GM18526 (cell line): ENCODE measurements around the gene DNAH17.

Experiments
- POLR2A ChIP-seq: IDR thresholded peaks from 3 replicates; pipeline ENCODE4 v1.6.1; 2011; ENCODE audit not compliant: insufficient read length; ENCODE audit errors: extremely low read depth

The DNAH17 gene

DNA sequence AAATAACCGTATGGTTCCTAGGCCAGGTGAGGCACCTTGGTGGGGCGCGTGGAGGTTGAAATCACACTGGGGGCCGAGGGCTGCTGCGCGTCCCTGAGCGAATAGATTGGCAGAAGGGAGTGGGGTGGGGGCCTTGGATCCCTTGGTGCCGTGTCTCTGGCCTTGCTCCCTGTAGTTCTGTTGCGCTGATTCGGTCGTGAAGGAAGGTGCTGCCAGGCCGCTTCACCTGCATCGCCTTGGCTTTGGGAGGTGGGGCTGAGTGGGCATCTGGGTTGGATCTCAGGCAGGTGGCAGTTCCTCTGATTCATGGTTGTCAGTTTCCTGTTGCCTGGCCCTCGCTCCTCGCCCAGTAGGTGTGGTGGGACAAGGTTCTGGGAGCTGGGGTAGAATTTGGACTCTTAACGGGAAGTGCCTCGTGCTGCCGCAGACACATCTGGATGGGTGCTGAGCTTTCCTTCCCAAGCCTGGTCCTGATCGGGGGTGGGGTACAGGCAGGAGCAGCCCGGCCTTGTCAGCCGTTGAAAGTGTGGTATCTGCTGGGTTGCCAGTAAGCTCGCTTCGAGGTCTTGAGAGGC is 168.6 kb downstream of the DNAH17 start:
- no peak for TF ChIP-seq POLR2A

GRCh38 chr17:78407387-78408000 is 169.7 kb downstream of the DNAH17 start:
- TF ChIP-seq POLR2A = no peak

- TF ChIP-seq POLR2A = no peak
Measured at GRCh38 chr17:78406920-78407319, 170.3 kb downstream of the DNAH17 start.

GRCh38 chr17:78406396-78406795 is 170.8 kb downstream of the DNAH17 start:
- TF ChIP-seq POLR2A = no peak

DNA sequence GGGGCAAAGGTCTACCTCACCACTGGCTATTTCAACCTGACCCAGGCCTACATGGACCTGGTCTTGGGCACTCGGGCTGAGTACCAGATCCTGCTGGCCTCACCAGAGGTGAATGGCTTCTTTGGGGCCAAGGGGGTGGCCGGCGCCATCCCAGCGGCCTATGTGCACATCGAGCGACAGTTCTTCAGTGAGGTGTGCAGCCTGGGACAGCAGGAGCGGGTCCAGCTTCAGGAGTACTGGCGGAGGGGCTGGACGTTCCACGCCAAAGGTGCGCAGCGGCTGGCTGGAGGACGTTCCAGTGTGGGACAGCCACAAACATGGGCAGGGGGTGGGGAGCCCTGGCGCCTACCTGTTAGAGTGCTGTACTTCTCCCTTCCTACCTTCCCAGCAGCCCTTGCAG is 173.4 kb downstream of the DNAH17 start:
- TF ChIP-seq POLR2A = no peak

- TF ChIP-seq POLR2A = no peak
Measured at GRCh38 chr17:78401891-78402290, 175.3 kb downstream of the DNAH17 start.

DNA sequence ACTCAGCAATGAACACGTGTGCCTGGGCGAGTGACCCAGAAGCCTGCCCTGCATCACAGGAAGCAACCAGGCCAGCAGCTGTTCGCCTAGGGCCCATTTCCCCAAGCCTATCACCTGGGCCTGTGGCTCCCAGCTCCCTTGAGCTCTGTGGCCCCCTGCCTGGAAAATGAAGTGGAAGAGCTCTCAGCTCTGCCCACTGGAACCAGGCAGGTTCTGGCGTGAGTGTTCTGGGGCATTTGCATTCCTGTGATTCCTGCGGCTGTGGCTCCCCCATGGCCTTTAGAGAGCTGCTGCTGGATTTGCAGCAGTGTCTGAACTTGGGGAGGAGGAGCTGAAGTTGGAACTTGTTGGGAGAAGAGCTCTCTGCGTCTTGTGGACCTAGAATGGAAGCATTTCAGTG is 175.9 kb downstream of the DNAH17 start:
- TF ChIP-seq POLR2A = no peak

DNA sequence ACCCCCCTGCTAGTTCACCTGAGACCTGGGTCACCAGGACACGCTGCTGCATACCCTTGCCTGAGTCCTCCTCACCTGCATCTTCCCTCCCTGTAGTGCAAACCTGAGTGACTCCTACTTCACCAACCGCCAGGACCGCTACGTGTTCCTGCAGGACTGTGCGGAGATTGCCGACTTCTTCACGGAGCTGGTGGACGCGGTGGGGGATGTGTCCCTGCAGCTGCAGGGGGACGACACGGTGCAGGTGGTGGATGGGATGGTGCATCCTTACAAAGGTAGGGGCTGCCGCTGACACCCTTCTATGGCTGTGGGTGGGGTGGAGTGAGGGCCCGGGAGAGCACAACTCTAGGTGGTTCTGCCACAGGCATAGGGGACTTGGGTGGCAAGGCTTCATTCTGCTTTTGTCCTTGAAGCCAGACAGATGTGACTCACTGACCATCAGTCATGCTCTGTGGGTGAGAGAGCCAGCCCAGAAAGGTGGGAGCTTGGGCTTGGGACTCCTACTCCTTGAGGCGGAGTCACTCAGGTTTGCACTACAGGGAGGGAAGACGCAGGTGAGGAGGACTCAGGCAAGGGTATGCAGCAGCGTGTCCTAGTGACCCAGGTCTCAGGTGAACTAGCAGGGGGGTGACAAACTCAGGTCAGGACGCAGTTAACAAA is 176.5 kb downstream of the DNAH17 start:
- TF ChIP-seq POLR2A = no peak

- TF ChIP-seq POLR2A = no peak
Measured at GRCh38 chr17:78399693-78400144, 177.5 kb downstream of the DNAH17 start.

DNA sequence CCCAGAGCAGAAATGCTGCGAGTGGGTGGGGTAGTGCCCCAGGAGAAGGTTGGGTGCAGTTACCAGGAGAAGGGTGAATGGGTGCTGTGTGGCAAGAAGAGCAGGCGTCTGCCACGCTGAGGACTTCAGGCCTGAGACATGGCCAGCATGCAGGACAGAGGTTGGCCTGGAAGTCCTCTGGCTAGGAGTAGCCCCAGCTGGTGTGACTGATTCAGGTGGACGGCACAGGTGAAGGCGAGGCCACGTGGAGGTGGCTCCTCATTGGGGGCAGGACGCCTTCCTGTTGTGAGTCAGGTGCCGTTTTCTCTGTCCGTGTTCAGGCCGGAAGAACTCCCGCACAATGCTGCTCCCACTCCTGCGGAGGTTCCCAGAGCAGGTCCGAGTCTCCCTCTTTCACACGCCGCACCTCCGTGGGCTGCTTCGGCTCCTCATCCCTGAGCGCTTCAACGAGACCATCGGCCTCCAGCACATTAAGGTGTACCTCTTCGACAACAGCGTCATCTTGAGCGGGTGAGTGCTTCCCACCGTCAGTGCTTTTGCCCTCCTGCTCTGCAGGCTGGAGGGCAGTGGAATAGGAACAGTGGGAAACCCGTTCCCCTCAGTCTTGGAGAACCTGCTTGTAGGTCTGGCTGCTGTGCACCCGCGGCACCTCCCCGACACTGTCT is 178.0 kb downstream of the DNAH17 start:
- no peak for TF ChIP-seq POLR2A

DNA sequence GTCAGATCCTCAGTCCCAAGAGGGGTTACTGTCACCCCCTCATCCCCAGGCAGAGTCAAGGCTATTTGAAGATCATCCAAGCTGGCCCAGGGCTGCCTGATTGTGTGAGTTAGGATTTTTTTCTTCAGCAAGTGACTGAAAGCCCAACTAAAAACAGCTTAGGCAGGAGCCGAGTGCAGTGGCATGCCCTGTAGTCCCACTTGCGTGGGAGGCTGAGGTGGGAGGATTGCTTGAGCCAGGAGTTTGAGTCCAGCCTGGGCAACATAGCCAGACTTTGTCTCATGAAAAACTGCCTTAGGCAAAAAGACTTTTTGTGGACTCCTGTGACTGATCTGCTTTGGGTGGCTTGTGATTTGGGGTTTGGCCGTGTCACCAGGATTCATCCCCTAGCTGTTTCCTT is 178.8 kb downstream of the DNAH17 start:
- TF ChIP-seq POLR2A = no peak

DNA sequence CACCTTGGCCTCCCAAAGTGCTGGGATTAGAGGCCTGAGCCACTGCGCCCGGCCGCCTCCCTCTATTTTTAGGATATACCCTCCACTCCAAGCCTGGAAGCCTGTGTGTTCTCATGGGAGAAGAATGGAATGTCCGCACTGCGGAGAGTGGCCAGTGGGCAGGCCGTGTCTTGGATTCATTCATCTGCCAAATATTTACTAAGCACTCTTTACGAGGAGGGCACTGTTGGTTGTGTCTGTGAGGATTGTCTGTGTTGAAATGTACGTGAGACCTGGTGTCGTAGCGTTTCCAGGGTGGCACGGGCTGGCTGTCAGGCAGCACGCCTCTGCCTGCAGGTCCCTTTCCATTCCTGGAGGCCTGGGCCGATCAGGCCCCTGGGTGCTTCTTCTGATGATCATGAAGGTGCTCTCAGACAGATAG is 179.5 kb downstream of the DNAH17 start:
- no peak for TF ChIP-seq POLR2A

- no peak for TF ChIP-seq POLR2A
Measured at GRCh38 chr17:78396441-78397337, 180.5 kb downstream of the DNAH17 start.

DNA sequence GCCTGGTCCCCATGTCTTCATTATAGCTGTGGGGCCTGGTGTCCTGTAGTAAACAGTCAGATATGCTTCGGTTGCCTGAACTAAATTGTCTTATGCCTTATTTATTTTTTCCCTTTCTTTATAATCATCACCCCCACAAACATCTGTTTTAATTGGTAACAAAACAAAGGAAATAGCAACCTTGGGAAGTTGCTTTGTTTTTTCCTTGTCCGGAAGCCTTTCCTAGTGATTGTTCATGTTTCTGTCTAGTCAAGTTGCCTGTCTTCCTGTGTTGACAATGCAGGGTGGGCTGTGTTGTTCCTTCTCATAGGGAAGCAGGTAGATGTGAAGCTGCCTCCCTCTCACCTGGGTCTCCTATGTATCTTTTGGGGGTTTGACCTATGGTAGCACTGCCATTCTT is 182.0 kb downstream of the DNAH17 start:
- TF ChIP-seq POLR2A = no peak

DNA sequence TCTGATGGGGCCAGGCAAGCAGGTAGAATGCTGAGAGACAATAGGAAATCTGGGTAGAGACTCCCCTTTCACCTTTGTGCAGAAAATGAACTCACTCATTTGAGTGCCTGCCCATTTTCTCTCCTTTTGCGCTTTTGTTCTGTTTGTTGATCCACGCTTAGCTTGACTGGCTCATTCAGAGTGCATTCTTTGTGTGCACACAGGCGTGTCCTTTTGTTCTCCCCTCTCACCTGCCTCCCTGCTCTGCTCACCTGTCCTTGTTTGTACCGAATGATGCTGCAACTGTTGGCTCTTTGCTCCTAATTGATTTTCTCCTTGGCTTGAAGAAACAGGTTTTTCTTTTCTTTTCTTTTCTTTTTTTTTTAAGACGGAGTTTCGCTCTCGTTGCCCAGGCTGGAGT is 183.0 kb downstream of the DNAH17 start:
- no peak for TF ChIP-seq POLR2A
